Esophagus muscularis mucosa (tissue), 4 donors: ENCODE measurements around the gene KRTAP5-11.

ENCODE experiments used
- EP300 ChIP-seq: sonication (generic); formaldehyde crosslinking; IDR thresholded peaks from one replicate; pipeline ENCODE4 v1.6.1; 2017; ENCODE audit warnings: antibody characterized with exemption
- POLR2A ChIP-seq: fragments of 450-650 bp; IDR thresholded peaks from one replicate; pipeline ENCODE4 v1.6.1; 2017; ENCODE audit warnings: antibody characterized with exemption, moderate library complexity, mild to moderate bottlenecking, low read depth
- POLR2AphosphoS5 ChIP-seq, 2 donors: sonication (generic); formaldehyde crosslinking; IDR thresholded peaks; one replicate each; pipeline ENCODE4 v1.6.1; 2017; ENCODE audit warnings: antibody characterized with exemption in 2 of 2
- TF ChIP-seq, protein P1 (sequence below), 3 experiments: fragments of 200-600 bp in 2 of 3; fragments of 450-650 bp in 1 of 3; sonication (generic) in 2 of 3; IDR thresholded peaks; one replicate each; pipeline ENCODE4 v1.5.1; 2017 to 2019; ENCODE audit warnings: antibody characterized with exemption in 3 of 3, mild to moderate bottlenecking in 2 of 3, moderate library complexity in 1 of 3

DNA sequence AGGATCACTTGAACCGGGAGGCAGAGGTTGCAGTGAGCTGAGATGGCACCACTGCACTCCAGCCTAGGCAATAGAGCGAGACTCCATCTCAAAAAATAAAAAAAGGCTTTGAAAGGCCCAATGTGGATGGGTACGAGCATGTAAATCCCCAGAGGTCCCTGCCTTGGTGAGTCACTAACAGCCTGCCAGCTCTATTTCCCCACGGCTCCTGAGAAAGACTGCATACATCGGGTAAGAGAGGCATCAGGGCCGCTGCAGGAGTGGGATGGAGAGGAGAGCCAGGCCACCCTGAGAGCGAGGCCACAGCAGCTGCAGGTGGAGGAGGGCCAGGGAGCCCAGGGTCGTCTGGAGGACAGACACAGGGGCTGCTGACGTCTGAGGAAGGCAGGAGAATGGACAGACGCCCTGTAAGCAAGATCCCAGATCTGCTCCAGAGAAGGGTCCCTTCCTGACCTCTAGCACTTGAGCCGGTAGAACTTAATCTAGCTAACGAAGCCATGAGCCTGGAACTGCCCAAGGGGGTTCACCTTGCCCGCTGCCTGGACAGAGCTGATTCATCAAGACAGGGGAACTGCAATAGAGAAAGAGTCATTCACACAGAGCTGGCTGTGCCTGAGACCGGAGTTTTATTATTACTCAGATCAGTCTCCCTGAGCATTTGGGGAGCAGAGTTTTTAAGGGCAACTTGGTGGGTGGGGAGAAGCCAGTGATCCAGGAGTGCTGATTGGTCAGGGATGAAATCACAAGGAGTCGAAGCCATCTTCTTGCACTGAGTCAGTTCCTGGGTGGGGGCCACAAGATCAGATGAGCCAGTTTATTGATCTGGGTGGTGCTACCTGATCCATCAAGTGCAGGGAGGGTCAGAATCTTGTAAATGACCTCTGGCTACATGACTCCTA is 39.5 kb downstream of the KRTAP5-11 start:
- TF ChIP-seq, protein P1, sequence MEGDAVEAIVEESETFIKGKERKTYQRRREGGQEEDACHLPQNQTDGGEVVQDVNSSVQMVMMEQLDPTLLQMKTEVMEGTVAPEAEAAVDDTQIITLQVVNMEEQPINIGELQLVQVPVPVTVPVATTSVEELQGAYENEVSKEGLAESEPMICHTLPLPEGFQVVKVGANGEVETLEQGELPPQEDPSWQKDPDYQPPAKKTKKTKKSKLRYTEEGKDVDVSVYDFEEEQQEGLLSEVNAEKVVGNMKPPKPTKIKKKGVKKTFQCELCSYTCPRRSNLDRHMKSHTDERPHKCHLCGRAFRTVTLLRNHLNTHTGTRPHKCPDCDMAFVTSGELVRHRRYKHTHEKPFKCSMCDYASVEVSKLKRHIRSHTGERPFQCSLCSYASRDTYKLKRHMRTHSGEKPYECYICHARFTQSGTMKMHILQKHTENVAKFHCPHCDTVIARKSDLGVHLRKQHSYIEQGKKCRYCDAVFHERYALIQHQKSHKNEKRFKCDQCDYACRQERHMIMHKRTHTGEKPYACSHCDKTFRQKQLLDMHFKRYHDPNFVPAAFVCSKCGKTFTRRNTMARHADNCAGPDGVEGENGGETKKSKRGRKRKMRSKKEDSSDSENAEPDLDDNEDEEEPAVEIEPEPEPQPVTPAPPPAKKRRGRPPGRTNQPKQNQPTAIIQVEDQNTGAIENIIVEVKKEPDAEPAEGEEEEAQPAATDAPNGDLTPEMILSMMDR (IDR thresholded peaks at IDR 0.05), result no peak
- TF ChIP-seq POLR2A (no peak), POLR2AphosphoS5 (IDR thresholded peaks at IDR 0.05) (no peak), EP300 (no peak)
